ENCODE measurements around the gene SLC20A1.

Gene SLC20A1

DNA sequence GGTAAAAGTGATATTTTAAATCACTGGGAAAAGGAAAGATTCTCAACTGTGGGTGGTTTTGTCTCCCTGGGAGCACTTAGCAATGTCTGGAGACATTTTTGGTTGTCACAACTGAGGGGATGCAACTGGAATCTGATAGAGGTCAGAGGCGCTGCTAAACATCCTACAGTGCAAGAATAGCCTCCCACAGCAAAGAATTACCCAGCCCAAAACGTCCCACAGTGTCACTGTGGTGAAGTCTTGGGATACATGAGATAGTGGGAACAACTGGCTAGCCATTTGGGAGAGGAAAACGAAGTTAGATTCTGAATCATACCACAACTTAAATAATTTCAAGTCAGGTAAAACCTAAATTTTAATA lies 38.7 kb downstream of the SLC20A1 start:
- Histone ChIP-seq H3F3A (ENCODE audit: insufficient read depth) (no peaks in the 10 kb centered on the region), H3K9me3 (ENCODE audit: insufficient read depth, low read length) (no peaks in the 10 kb centered on the region), H2AFZ (ENCODE audit: low read depth, low read length, severe bottlenecking) (no peak overlapping the region), H4K20me1 (ENCODE audit: low read depth, low read length) (no peaks in the 10 kb centered on the region), H3K36me3 (ENCODE audit: low read length) (no peaks in the 10 kb centered on the region), H3K79me2 (ENCODE audit: insufficient read depth, low read length) (no peaks in the 10 kb centered on the region), H3K27me3 (ENCODE audit: low read length) (no peaks in the 10 kb centered on the region), H3K4me2 (ENCODE audit: low read depth, low read length, poor library complexity, severe bottlenecking) (no peak overlapping the region), H3K9ac (ENCODE audit: low read length) (no peak overlapping the region), H3K9me2 (replicated peaks; ENCODE audit: insufficient read depth, low read length) (no peaks in the 10 kb centered on the region), H3K27ac (ENCODE audit: low read depth, low read length) (no peak overlapping the region), H3K4me3 (ENCODE audit: insufficient read depth, low read length, poor library complexity, severe bottlenecking) (no peak overlapping the region)
- TF ChIP-seq EZH2phosphoT487 (conservative IDR thresholded peaks at IDR 0.05; ENCODE audit: low read length): no peak
- TF ChIP-seq, protein P1, sequence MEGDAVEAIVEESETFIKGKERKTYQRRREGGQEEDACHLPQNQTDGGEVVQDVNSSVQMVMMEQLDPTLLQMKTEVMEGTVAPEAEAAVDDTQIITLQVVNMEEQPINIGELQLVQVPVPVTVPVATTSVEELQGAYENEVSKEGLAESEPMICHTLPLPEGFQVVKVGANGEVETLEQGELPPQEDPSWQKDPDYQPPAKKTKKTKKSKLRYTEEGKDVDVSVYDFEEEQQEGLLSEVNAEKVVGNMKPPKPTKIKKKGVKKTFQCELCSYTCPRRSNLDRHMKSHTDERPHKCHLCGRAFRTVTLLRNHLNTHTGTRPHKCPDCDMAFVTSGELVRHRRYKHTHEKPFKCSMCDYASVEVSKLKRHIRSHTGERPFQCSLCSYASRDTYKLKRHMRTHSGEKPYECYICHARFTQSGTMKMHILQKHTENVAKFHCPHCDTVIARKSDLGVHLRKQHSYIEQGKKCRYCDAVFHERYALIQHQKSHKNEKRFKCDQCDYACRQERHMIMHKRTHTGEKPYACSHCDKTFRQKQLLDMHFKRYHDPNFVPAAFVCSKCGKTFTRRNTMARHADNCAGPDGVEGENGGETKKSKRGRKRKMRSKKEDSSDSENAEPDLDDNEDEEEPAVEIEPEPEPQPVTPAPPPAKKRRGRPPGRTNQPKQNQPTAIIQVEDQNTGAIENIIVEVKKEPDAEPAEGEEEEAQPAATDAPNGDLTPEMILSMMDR (IDR thresholded peaks at IDR 0.05; ENCODE audit: insufficient read depth, low read length, poor library complexity, severe bottlenecking): no peak

DNA sequence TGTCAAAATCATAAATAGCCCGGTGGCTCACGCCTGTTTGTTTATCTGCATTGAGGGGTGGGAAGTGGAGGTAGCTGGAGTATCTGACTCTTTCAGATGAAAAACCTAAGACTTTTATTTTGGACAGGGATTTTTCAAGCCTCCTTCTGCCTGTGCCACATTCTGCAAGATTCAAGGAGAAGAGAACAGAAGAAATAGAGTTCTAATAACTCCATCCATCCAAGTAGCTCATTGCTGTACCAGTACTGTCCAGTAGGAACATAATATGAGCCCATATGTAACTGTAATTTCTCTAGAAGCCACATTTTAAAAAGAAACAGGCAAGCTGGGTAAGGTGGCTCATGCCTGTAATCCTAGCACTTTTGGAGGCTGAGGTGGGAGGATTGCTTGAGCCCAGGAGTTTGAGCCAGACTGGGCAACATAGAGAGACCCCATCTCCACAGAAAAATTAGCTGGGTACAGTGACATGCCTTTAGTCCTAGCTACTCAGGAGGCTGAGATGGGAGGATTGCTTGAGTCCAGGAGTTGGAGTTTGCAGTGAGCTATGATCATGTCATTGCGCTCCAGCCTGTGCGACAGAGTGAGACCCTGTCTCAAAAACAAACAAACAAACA lies 39.6 kb downstream of the SLC20A1 start:
- Histone ChIP-seq H3K36me3 (ENCODE audit: low read length) (no peaks in the 10 kb centered on the region), H3F3A (ENCODE audit: insufficient read depth) (no peaks in the 10 kb centered on the region), H3K79me2 (ENCODE audit: insufficient read depth, low read length) (no peaks in the 10 kb centered on the region), H3K4me2 (ENCODE audit: low read depth, low read length, poor library complexity, severe bottlenecking) (no peak overlapping the region), H3K9me2 (replicated peaks; ENCODE audit: insufficient read depth, low read length) (no peaks in the 10 kb centered on the region), H3K9me3 (ENCODE audit: insufficient read depth, low read length) (no peaks in the 10 kb centered on the region), H3K27ac (ENCODE audit: low read depth, low read length) (no peak overlapping the region), H2AFZ (ENCODE audit: low read depth, low read length, severe bottlenecking) (no peak overlapping the region), H3K9ac (ENCODE audit: low read length) (no peak overlapping the region), H3K27me3 (ENCODE audit: low read length) (no peaks in the 10 kb centered on the region), H3K4me3 (ENCODE audit: insufficient read depth, low read length, poor library complexity, severe bottlenecking) (no peak overlapping the region), H4K20me1 (ENCODE audit: low read depth, low read length) (no peaks in the 10 kb centered on the region)
- TF ChIP-seq, protein P1 (IDR thresholded peaks at IDR 0.05; ENCODE audit: insufficient read depth, low read length, poor library complexity, severe bottlenecking): no peak
- no peak for TF ChIP-seq EZH2phosphoT487 (conservative IDR thresholded peaks at IDR 0.05; ENCODE audit: low read length)

DNA sequence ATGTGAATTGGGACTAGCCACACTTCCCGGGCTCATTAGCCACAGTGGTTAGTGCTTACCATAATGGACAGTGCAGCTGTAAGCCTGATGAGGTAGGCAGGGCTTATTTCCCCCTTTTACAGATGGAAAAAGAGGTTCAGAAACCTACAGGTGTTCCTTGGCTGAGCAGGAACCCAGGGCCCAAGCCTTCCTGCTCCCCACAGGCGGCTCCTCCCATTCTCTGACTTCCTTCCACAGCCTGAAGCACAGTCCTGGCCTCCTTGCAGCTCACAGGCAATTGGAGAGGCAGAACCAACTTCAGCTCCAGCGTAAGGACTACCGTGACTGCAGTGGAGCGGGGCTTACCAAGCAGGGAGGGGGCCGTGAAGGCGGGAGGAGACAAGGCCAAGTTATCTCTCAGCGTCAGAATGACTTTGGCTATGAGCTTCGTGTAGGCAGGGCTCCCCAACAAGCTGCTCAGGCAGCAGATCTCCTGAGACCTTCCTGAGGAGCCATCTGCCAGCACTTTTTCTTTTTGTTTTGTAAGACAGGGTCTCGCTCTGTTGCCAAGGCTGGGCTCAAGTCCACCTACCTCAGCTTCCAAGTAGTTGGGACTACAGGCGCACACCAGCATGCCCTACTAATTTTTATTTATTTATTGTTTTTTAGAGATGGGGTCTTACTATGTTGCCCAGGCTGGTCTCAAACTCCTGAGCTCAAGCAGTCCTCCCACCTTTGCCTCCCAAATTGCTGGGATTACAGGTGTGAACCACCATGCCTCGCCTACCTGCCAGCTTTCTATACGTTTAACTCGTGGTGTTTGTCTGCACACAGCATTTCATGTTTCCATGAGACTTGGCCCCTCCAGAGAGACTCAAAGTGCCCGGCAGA lies 40.8 kb downstream of the SLC20A1 start:
- H3K79me2 ChIP-seq (ENCODE audit: insufficient read depth, low read length): no peaks in the 10 kb centered on the region
- H3F3A ChIP-seq (ENCODE audit: insufficient read depth): no peaks in the 10 kb centered on the region
- no peaks in the 10 kb centered on the region for H3K27me3 ChIP-seq (ENCODE audit: low read length)
- H3K9me2 ChIP-seq (replicated peaks; ENCODE audit: insufficient read depth, low read length): no peaks in the 10 kb centered on the region
- H2AFZ ChIP-seq (ENCODE audit: low read depth, low read length, severe bottlenecking): no peak overlapping the region
- no peak overlapping the region for H3K4me2 ChIP-seq (ENCODE audit: low read depth, low read length, poor library complexity, severe bottlenecking)
- TF ChIP-seq EZH2phosphoT487 (conservative IDR thresholded peaks at IDR 0.05; ENCODE audit: low read length): no peak
- TF ChIP-seq, protein P1 (IDR thresholded peaks at IDR 0.05; ENCODE audit: insufficient read depth, low read length, poor library complexity, severe bottlenecking): no peak
- no peaks in the 10 kb centered on the region for H4K20me1 ChIP-seq (ENCODE audit: low read depth, low read length)
- H3K9me3 ChIP-seq (ENCODE audit: insufficient read depth, low read length): no peaks in the 10 kb centered on the region
- H3K4me3 ChIP-seq (ENCODE audit: insufficient read depth, low read length, poor library complexity, severe bottlenecking): no peak overlapping the region
- H3K9ac ChIP-seq (ENCODE audit: low read length): no peak overlapping the region
- no peaks in the 10 kb centered on the region for H3K36me3 ChIP-seq (ENCODE audit: low read length)
- H3K27ac ChIP-seq (ENCODE audit: low read depth, low read length): no peak overlapping the region

All from SU-DHL-6 (cell line).